Keratinocyte (primary cell): ENCODE measurements around the gene ADPGK. TPM values are rescaled to one million over a fixed set of nuclear protein-coding genes. Genes with fewer than 3 reads are reported as not detected.

Experiments
- DNase-seq: peaks from one replicate; pipeline ENCODE4 v3.0.0-alpha.2; 2011; ENCODE audit warnings: low read depth, missing footprints, low spot score
- FAIRE-seq: peaks from 2 replicates; lab custom pipeline; 2011; peaks lifted over from hg19 to GRCh38; lab: Jason Lieb, UNC
- H2AFZ ChIP-seq: 2 replicates; pipeline ENCODE4 v1.6.0; 2012; ENCODE audit warnings: low read length, control low read depth, inconsistent platforms; ENCODE audit not compliant: control insufficient read depth
- H3K27ac ChIP-seq: 2 replicates; pipeline ENCODE4 v1.5.1; 2011; ENCODE audit warnings: low read length; ENCODE audit not compliant: control insufficient read depth, insufficient read depth
- H3K27me3 ChIP-seq: 3 replicates; pipeline ENCODE4 v1.6.0; 2011; ENCODE audit warnings: low read length; ENCODE audit not compliant: control insufficient read depth, insufficient read depth; ENCODE audit errors: extremely low read depth
- H3K36me3 ChIP-seq, 2 experiments: 2 replicates in 1 of 2; 3 replicates in 1 of 2; pipeline ENCODE4 v1.5.1; 2011; ENCODE audit warnings: low read length in 2 of 2, mild to moderate bottlenecking in 1 of 2; ENCODE audit not compliant: control insufficient read depth in 2 of 2, insufficient read depth in 2 of 2; ENCODE audit errors: extremely low read depth in 1 of 2
- H3K4me1 ChIP-seq: 3 replicates; pipeline ENCODE4 v1.5.1; 2011; ENCODE audit warnings: low read length; ENCODE audit not compliant: control insufficient read depth, insufficient read depth; ENCODE audit errors: extremely low read depth
- H3K4me2 ChIP-seq: 3 replicates; pipeline ENCODE4 v1.6.0; 2011; ENCODE audit warnings: low read depth, low read length; ENCODE audit not compliant: control insufficient read depth, insufficient read depth; ENCODE audit errors: extremely low read depth
- H3K4me3 ChIP-seq, 3 experiments: fragments of 200-600 bp in 1 of 3; sonication (generic) in 1 of 3; 2 replicates in 2 of 3; 3 replicates in 1 of 3; pipeline ENCODE4 v1.5.1; 2011 to 2016; ENCODE audit warnings: low read length in 3 of 3, mild to moderate bottlenecking in 3 of 3, control low read depth in 2 of 3, inconsistent platforms in 1 of 3, low read depth in 1 of 3, mixed read lengths in 1 of 3, mixed run types in 1 of 3, moderate library complexity in 1 of 3; ENCODE audit not compliant: control insufficient read depth in 2 of 3, insufficient read depth in 2 of 3; ENCODE audit errors: extremely low read depth in 1 of 3
- H3K79me2 ChIP-seq: 2 replicates; pipeline ENCODE4 v1.6.0; 2012; ENCODE audit warnings: low read length; ENCODE audit not compliant: control insufficient read depth, insufficient read depth
- H3K9ac ChIP-seq: 3 replicates; pipeline ENCODE4 v1.6.0; 2011; ENCODE audit warnings: low read length; ENCODE audit not compliant: control insufficient read depth, insufficient read depth; ENCODE audit errors: extremely low read depth
- H3K9me1 ChIP-seq: 3 replicates; pipeline ENCODE4 v1.6.0; 2011; ENCODE audit warnings: low read length; ENCODE audit not compliant: control insufficient read depth, insufficient read depth; ENCODE audit errors: extremely low read depth
- H3K9me3 ChIP-seq: 2 replicates; pipeline ENCODE4 v1.5.1; 2012; ENCODE audit warnings: low read depth, low read length; ENCODE audit not compliant: control insufficient read depth
- H4K20me1 ChIP-seq: 3 replicates; pipeline ENCODE4 v1.6.0; 2011; ENCODE audit warnings: low read length; ENCODE audit not compliant: control insufficient read depth, insufficient read depth; ENCODE audit errors: extremely low read depth
- CTCF ChIP-seq, 3 experiments: IDR thresholded peaks in 1 of 3; conservative IDR thresholded peaks in 1 of 3; optimal IDR thresholded peaks in 1 of 3; 2 replicates in 2 of 3; 3 replicates in 1 of 3; pipeline versions ENCODE3 to v1.5.1; 2011; ENCODE audit warnings: low read length in 3 of 3, mild to moderate bottlenecking in 3 of 3, moderate library complexity in 2 of 3, control low read depth in 1 of 3, inconsistent platforms in 1 of 3; ENCODE audit not compliant: insufficient read depth in 2 of 3; ENCODE audit errors: extremely low read depth in 1 of 3
- EZH2 ChIP-seq: IDR thresholded peaks from one replicate; pipeline ENCODE4 v1.6.1; 2012; ENCODE audit warnings: inconsistent platforms, mild to moderate bottlenecking, low read length, moderate library complexity
- dilution Hi-C: fragments of 300-500 bp; cut with MboI; formaldehyde crosslinking; loops from one replicate; pipeline ENCODE4 v1.7.0; 2020; ENCODE audit warnings: low sequenced_read_pairs; ENCODE audit not compliant: extremely low pct_ligation_motif_present
- polyA plus RNA-seq, 5 experiments: library from polyadenylated mRNA; depleted of rRNA in 3 of 5; stranded (reverse) in 3 of 5; stranded (forward) in 1 of 5; unstranded in 1 of 5; fragments of >200 nt; gene quantifications; 1 replicate in 1 of 5; 2 replicates in 3 of 5; 3 replicates in 1 of 5; pipeline versions ENCODE4 v1.2.1 to v1.2.3, GENCODE V29; 2011 to 2012; ENCODE audit warnings: missing spikeins in 2 of 5, low read depth in 1 of 5, low replicate concordance in 1 of 5

Gene ADPGK
- polyA plus RNA-seq, 1 donor (not counting 4 experiments of a cell fraction or from before 2014, with no cell fraction given) = 62.3 TPM

GRCh38 chr15:72818632-72819031 is 35.1 kb upstream of the ADPGK start:
- dilution Hi-C loops = no loop called here
- H3K4me1 ChIP-seq = no peaks in the 10 kb centered on the region
- H2AFZ ChIP-seq = no peak overlapping the region
- FAIRE-seq (no peak), DNase-seq (no peak)
- no peak for TF ChIP-seq CTCF (optimal IDR thresholded peaks at IDR 0.05 in 1 of 3, IDR thresholded peaks at IDR 0.05 in 1 of 3, conservative IDR thresholded peaks at IDR 0.05 in 1 of 3; ENCODE audit: extremely low read depth in 1 of 3, insufficient read depth in 2 of 3, low read length in 3 of 3)
- TF ChIP-seq EZH2 = no peak
- no peaks in the 10 kb centered on the region for H3K9me3 ChIP-seq
- no peaks in the 10 kb centered on the region for H3K79me2 ChIP-seq
- H3K4me3 ChIP-seq = no peak overlapping the region
- H3K27me3 ChIP-seq = no peaks in the 10 kb centered on the region
- H3K36me3 ChIP-seq = no peaks in the 10 kb centered on the region
- no peak overlapping the region for H3K27ac ChIP-seq
- H3K9ac ChIP-seq = no peak overlapping the region
- no peaks in the 10 kb centered on the region for H4K20me1 ChIP-seq
- H3K4me2 ChIP-seq = no peak overlapping the region
- no peaks in the 10 kb centered on the region for H3K9me1 ChIP-seq

DNA sequence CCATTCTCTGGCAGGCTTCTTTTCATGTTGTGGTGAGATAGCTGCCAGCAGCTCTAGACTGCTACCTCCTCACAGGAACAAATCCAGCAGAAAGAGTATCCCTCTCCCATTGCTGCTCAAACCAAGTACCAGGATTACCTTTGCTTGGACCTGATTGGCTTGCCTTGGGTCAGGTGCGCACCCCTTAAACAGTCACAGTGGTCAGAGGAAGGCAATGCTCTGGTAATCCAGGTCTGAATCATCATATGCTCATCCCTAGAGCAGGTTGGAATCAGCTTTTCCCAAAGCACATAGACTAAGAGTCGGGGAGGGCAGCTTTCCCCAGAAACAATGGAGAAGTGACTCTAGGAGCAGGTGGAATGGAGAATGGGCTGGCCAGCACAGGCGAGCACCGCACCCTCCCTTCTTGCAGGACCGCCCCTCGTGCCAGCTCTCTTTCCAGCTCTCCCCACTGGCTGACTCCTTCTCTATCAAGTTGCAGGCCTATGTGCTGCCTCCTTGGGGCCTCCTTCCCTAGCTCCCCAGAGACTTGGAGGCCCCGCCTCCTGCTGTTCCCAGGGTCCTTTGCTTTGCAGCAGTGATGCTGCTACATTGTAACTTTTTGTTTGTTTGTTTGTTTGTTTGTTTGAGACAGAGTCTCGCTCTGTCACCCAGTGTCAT is 29.9 kb upstream of the ADPGK start:
- no peaks in the 10 kb centered on the region for H3K36me3 ChIP-seq
- DNase-seq (no peak), FAIRE-seq (no peak)
- H3K27me3 ChIP-seq = peaks cover 6% of the 10 kb centered on the region
- dilution Hi-C loops = no loop called here
- TF ChIP-seq EZH2 (no peak), CTCF (optimal IDR thresholded peaks at IDR 0.05 in 1 of 3, IDR thresholded peaks at IDR 0.05 in 1 of 3, conservative IDR thresholded peaks at IDR 0.05 in 1 of 3; ENCODE audit: extremely low read depth in 1 of 3, insufficient read depth in 2 of 3, low read length in 3 of 3) (no peak)
- H3K4me2 ChIP-seq = no peak overlapping the region
- H3K9me3 ChIP-seq = no peaks in the 10 kb centered on the region
- H3K4me1 ChIP-seq = no peaks in the 10 kb centered on the region
- H3K79me2 ChIP-seq = no peaks in the 10 kb centered on the region
- H3K9ac ChIP-seq = no peak overlapping the region
- H3K27ac ChIP-seq = no peak overlapping the region
- no peaks in the 10 kb centered on the region for H4K20me1 ChIP-seq
- no peak overlapping the region for H3K4me3 ChIP-seq
- H2AFZ ChIP-seq = no peak overlapping the region
- no peaks in the 10 kb centered on the region for H3K9me1 ChIP-seq
